Mesenchymal stem cell (in vitro differentiated cells and primary cell): Measurements from ENCODE around the gene SPTLC2.

Experiments
- DNase-seq: peaks from one replicate; pipeline ENCODE4 v3.0.0-alpha.2; 2013
- H2AFZ ChIP-seq: one replicate; pipeline ENCODE4 v1.6.1; 2013; ENCODE audit warnings: low read depth, mild to moderate bottlenecking, control low read depth, inconsistent platforms, low read length, moderate library complexity
- H2AK5ac ChIP-seq: 2 replicates; pipeline ENCODE4 v1.6.1; 2013; ENCODE audit warnings: low read length, moderate library complexity, mild to moderate bottlenecking, inconsistent platforms; ENCODE audit not compliant: severe bottlenecking
- H2BK120ac ChIP-seq: one replicate; pipeline ENCODE4 v1.6.1; 2013; ENCODE audit warnings: low read depth, mild to moderate bottlenecking, inconsistent platforms, low read length, moderate library complexity
- H2BK12ac ChIP-seq, 2 experiments: one replicate each; pipeline ENCODE4 v1.6.1; 2013; ENCODE audit warnings: inconsistent platforms in 2 of 2, low read length in 2 of 2, mild to moderate bottlenecking in 2 of 2, moderate library complexity in 2 of 2, control low read depth in 1 of 2
- H2BK15ac ChIP-seq: one replicate; pipeline ENCODE4 v1.6.1; 2013; ENCODE audit warnings: mild to moderate bottlenecking, low read depth, inconsistent platforms; ENCODE audit not compliant: poor library complexity, severe bottlenecking
- H2BK5ac ChIP-seq: 2 replicates; pipeline ENCODE4 v1.6.1; 2013; ENCODE audit warnings: low read depth, mild to moderate bottlenecking, low read length, control low read depth, inconsistent platforms; ENCODE audit not compliant: poor library complexity, severe bottlenecking
- H3K14ac ChIP-seq, 2 experiments: one replicate each; pipeline ENCODE4 v1.6.1; 2013; ENCODE audit warnings: inconsistent platforms in 2 of 2, low read length in 2 of 2, control low read depth in 1 of 2, mild to moderate bottlenecking in 1 of 2, moderate library complexity in 1 of 2
- H3K18ac ChIP-seq, 2 experiments: one replicate each; pipeline ENCODE4 v1.6.1; 2013; ENCODE audit warnings: inconsistent platforms in 2 of 2, low read length in 2 of 2, control low read depth in 1 of 2, low read depth in 1 of 2, mild to moderate bottlenecking in 1 of 2
- H3K23ac ChIP-seq, 2 experiments: one replicate each; pipeline ENCODE4 v1.6.1; 2013; ENCODE audit warnings: inconsistent platforms in 2 of 2, low read length in 2 of 2, mild to moderate bottlenecking in 2 of 2, moderate library complexity in 2 of 2, control low read depth in 1 of 2
- H3K27ac ChIP-seq: 2 replicates; pipeline ENCODE4 v1.5.1; 2013; ENCODE audit warnings: mild to moderate bottlenecking, moderate library complexity, low read length, control low read depth, inconsistent platforms; ENCODE audit not compliant: poor library complexity, severe bottlenecking
- H3K27me3 ChIP-seq, 2 experiments: 2 replicates each; pipeline versions ENCODE4 v1.6.1 to v1.7.0; 2013; ENCODE audit warnings: low read length in 2 of 2, mild to moderate bottlenecking in 2 of 2, moderate library complexity in 2 of 2, control low read depth in 1 of 2, inconsistent platforms in 1 of 2; ENCODE audit not compliant: control insufficient read depth in 1 of 2, insufficient read depth in 1 of 2
- H3K36me3 ChIP-seq, 2 experiments: 2 replicates each; pipeline versions ENCODE4 v1.6.1 to v1.7.0; 2013; ENCODE audit warnings: low read length in 2 of 2, control low read depth in 1 of 2, inconsistent platforms in 1 of 2, low read depth in 1 of 2, mild to moderate bottlenecking in 1 of 2; ENCODE audit not compliant: insufficient read depth in 2 of 2, control insufficient read depth in 1 of 2
- H3K4ac ChIP-seq, 2 experiments: one replicate each; pipeline ENCODE4 v1.6.1; 2013; ENCODE audit warnings: inconsistent platforms in 2 of 2, low read length in 2 of 2, mild to moderate bottlenecking in 2 of 2, moderate library complexity in 2 of 2, control low read depth in 1 of 2, low read depth in 1 of 2
- H3K4me1 ChIP-seq: 2 replicates; pipeline ENCODE4 v1.6.1; 2013; ENCODE audit warnings: low read depth, low read length, control low read depth; ENCODE audit not compliant: control insufficient read depth, insufficient read depth
- H3K4me2 ChIP-seq: 2 replicates; pipeline ENCODE4 v1.6.1; 2013; ENCODE audit warnings: low read length, mild to moderate bottlenecking, inconsistent platforms; ENCODE audit not compliant: poor library complexity, severe bottlenecking
- H3K4me3 ChIP-seq, 2 experiments: 2 replicates each; pipeline versions ENCODE4 v1.5.1 to v1.7.0; 2013; ENCODE audit warnings: low read length in 2 of 2, mild to moderate bottlenecking in 2 of 2, control low read depth in 1 of 2, low read depth in 1 of 2; ENCODE audit not compliant: insufficient read depth in 1 of 2
- H3K79me1 ChIP-seq: replicated peaks from 2 replicates; pipeline ENCODE4 v1.6.1; 2013; ENCODE audit warnings: mild to moderate bottlenecking, control low read depth, low read length, inconsistent platforms; ENCODE audit not compliant: poor library complexity, severe bottlenecking
- H3K9ac ChIP-seq: 2 replicates; pipeline ENCODE4 v1.7.0; 2013; ENCODE audit warnings: mild to moderate bottlenecking, low read length, moderate library complexity
- H3K9me3 ChIP-seq: 2 replicates; pipeline ENCODE4 v1.7.0; 2013; ENCODE audit warnings: mild to moderate bottlenecking, low read length; ENCODE audit not compliant: control insufficient read depth
- H4K8ac ChIP-seq: one replicate; pipeline ENCODE4 v1.6.1; 2013; ENCODE audit warnings: inconsistent platforms, mild to moderate bottlenecking, low read length, moderate library complexity
- H4K91ac ChIP-seq: one replicate; pipeline ENCODE4 v1.6.1; 2013; ENCODE audit warnings: mild to moderate bottlenecking, low read length, inconsistent platforms
- WGBS: methylation state at CpG from one replicate; pipeline ENCODE4 v1.1.7; 2013; ENCODE audit warnings: mixed read lengths; 5-methylcytosine and 5-hydroxymethylcytosine counted together

SPTLC2 gene

DNA sequence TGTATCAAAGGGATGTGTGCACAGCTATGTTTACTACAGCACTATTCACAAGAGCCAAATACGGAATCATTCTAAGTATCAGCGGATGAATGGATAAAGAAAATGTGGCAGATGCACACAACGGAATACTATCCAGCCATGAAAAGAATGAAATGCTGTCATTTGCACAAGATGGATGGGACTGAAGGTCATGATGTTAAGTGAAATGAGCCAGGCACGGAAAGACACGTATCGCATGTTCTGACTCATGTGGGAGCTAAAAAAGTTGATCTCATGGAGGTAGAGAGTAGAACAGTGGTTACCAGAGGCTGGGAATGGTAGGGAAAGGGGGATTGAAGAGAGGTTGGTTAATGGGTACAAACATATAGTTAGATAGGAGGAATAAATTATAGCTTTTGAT, 91.9 kb downstream of the SPTLC2 start:
- no peak overlapping the region for H3K4ac ChIP-seq
- peaks cover 11 to 29% of the 10 kb centered on the region in 2 experiments for H3K36me3 ChIP-seq
- H3K4me2 ChIP-seq: no peak overlapping the region
- H4K8ac ChIP-seq: no peak overlapping the region
- peaks cover 14% of the 10 kb centered on the region for H3K79me1 ChIP-seq
- H3K27me3 ChIP-seq: no peaks in the 10 kb centered on the region
- H2AK5ac ChIP-seq: no peak overlapping the region
- no peak overlapping the region for H2BK5ac ChIP-seq
- H2BK15ac ChIP-seq: no peak overlapping the region
- peak; percentile 35 for DNase-seq
- H4K91ac ChIP-seq: no peak overlapping the region
- 83% methylated on average over 6 of the region's 6 CpGs for WGBS
- H2BK12ac ChIP-seq: no peak overlapping the region
- H3K27ac ChIP-seq: no peak overlapping the region
- H3K9me3 ChIP-seq: no peaks in the 10 kb centered on the region
- no peak overlapping the region for H3K18ac ChIP-seq
- H3K4me3 ChIP-seq: no peak overlapping the region
- peaks cover 2% of the 10 kb centered on the region for H3K4me1 ChIP-seq
- H3K23ac ChIP-seq: no peak overlapping the region
- no peak overlapping the region for H2AFZ ChIP-seq
- no peak overlapping the region for H3K9ac ChIP-seq
- no peak overlapping the region for H3K14ac ChIP-seq
- no peak overlapping the region for H2BK120ac ChIP-seq

DNA sequence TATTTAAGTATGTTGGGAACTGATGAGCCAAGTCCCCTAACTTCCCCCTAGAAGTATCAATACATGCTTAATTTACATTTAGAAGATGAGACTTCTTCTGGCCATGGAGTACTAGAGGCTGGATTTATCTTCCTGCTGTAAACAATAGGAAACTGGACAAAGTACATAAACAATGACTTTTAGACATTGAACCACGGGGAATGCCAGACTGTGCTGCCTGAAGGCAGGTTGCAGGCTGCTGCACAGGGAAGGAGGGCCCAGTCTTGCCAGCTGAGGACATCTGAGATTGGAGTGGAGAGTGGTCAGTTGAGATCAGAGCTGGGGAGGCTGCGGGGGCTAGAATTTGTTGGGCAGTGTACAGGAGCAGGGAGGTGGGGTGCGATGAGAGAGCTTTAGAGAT, 93.3 kb downstream of the SPTLC2 start:
- Histone ChIP-seq H2BK12ac (no peak overlapping the region), H3K4me2 (no peak overlapping the region), H3K4me3 (no peak overlapping the region), H3K36me3 (peaks cover 18 to 37% of the 10 kb centered on the region in 2 experiments), H3K27me3 (no peaks in the 10 kb centered on the region), H3K18ac (no peak overlapping the region), H4K91ac (peak overlapping the region; percentile 15), H2BK15ac (no peak overlapping the region), H3K9ac (no peak overlapping the region), H3K4ac (no peak overlapping the region), H3K14ac (no peak overlapping the region), H2BK5ac (no peak overlapping the region), H3K27ac (no peak overlapping the region), H3K9me3 (no peaks in the 10 kb centered on the region), H2AK5ac (no peak overlapping the region), H2AFZ (no peak overlapping the region), H3K23ac (no peak overlapping the region), H4K8ac (peak overlapping the region; percentile 41), H2BK120ac (no peak overlapping the region), H3K79me1 (peaks cover 18% of the 10 kb centered on the region), H3K4me1 (peaks cover 2% of the 10 kb centered on the region)
- no peak for DNase-seq
- WGBS: 85% methylated on average over 3 of the region's 3 CpGs

GRCh38 chr14:77520555-77520954, 95.9 kb downstream of the SPTLC2 start:
- Histone ChIP-seq H3K18ac (peak overlapping the region in 1 of 2 experiments; percentile 2), H2BK12ac (no peak overlapping the region), H3K4me3 (no peak overlapping the region), H3K4ac (no peak overlapping the region), H2BK15ac (no peak overlapping the region), H3K4me2 (no peak overlapping the region), H2AK5ac (no peak overlapping the region), H3K9ac (no peak overlapping the region), H4K8ac (no peak overlapping the region), H3K27ac (no peak overlapping the region), H3K36me3 (peaks cover 21 to 59% of the 10 kb centered on the region in 2 experiments), H2AFZ (no peak overlapping the region), H2BK5ac (no peak overlapping the region), H2BK120ac (no peak overlapping the region), H3K4me1 (peaks cover 2% of the 10 kb centered on the region), H3K9me3 (no peaks in the 10 kb centered on the region), H3K14ac (no peak overlapping the region), H4K91ac (no peak overlapping the region), H3K23ac (no peak overlapping the region), H3K27me3 (no peaks in the 10 kb centered on the region), H3K79me1 (peaks cover 24% of the 10 kb centered on the region)
- over 99% methylated on average over 4 of the region's 4 CpGs for WGBS
- no peak for DNase-seq

DNA sequence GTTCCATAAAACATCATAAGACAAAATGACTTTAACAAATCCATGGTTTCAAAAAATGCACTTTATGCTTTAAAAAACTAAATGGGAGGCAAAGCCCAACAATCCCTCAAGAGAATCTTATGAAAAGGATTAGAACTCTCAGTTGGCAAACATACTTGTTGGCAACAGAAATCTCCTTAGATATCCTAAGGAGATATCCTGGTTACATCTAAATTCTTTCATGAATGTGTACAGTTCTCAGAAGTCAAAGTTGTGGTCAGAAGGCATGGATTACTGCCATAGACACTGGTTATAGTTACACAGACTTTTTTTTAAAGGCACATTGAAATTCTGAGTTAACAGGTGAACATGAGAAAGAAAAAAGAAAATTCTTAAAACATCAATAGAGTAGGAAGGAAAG, 100.3 kb downstream of the SPTLC2 start:
- H3K27me3 ChIP-seq: no peaks in the 10 kb centered on the region
- H4K91ac ChIP-seq: no peak overlapping the region
- peaks cover 24 to 63% of the 10 kb centered on the region in 2 experiments for H3K36me3 ChIP-seq
- no peak overlapping the region for H3K23ac ChIP-seq
- no peak overlapping the region for H3K9ac ChIP-seq
- no peak for DNase-seq
- H3K4me3 ChIP-seq: no peak overlapping the region
- no peak overlapping the region for H3K18ac ChIP-seq
- no peaks in the 10 kb centered on the region for H3K9me3 ChIP-seq
- no peak overlapping the region for H3K4ac ChIP-seq
- H3K14ac ChIP-seq: no peak overlapping the region
- no peaks in the 10 kb centered on the region for H3K4me1 ChIP-seq
- no peak overlapping the region for H2AFZ ChIP-seq
- H2AK5ac ChIP-seq: no peak overlapping the region
- no peak overlapping the region for H4K8ac ChIP-seq
- H2BK12ac ChIP-seq: no peak overlapping the region
- peaks cover 17% of the 10 kb centered on the region for H3K79me1 ChIP-seq
- H2BK15ac ChIP-seq: no peak overlapping the region
- no peak overlapping the region for H3K27ac ChIP-seq
- no peak overlapping the region for H2BK120ac ChIP-seq
- H3K4me2 ChIP-seq: no peak overlapping the region
- no peak overlapping the region for H2BK5ac ChIP-seq
